Retina (tissue), 1 donor: Measurements from ENCODE around the gene SBF2.
"Not testable (repeated sequence)": the region's sequence is repeated elsewhere in the genome, so short reads cannot be mapped to it uniquely, and the experiment has no call there.

ENCODE experiments used
- DNase-seq: peaks from one replicate; pipeline ENCODE4 v3.0.0-alpha.2; 2016

SBF2 gene

GRCh38 chr11:10109806-10110205 is 184.2 kb downstream of the SBF2 start:
- no peak for DNase-seq

DNA sequence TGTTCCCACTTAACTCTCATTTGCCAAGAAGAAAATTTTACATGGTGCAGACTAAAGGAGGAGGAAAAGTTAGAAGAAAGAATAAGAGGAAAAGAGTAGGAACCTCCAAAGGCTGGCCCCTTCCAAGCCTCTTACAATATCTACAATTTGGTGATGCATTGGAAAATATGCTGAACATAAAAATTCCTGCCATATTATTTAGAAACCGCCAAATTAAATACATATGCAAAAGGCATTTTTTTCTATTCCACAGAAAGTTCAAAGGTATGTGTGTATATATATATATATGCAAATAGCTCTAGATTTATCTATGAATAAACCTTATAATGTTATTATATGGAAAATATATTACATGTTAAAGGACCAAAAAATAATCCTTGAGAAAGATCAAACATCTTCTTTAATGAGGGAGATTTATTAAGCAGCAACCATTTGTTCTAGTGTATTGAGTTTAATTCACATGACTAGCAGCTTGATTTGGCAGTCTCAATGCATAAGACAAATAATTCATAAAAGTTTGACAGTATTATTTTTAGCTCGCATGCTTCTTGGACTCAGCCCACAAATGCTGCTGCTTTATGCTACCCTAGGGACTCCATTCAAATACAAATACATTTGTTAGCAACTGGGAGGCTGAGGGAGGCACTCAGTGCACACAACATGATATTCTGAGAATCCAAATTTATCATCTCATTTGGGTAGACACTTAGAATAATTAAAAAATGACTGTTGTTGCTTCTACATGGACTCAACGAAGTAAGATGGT is 184.9 kb downstream of the SBF2 start:
- DNase-seq, result no peak

- DNase-seq, result no peak
Observed at GRCh38 chr11:10107497-10107896, 186.5 kb downstream of the SBF2 start.

- DNase-seq, result no peak
Observed at GRCh38 chr11:10097615-10098014, 196.4 kb downstream of the SBF2 start.

GRCh38 chr11:10096987-10097386 is 197.0 kb downstream of the SBF2 start:
- no peak for DNase-seq

GRCh38 chr11:10095412-10096208 is 198.4 kb downstream of the SBF2 start:
- DNase-seq, result no peak

- no peak for DNase-seq
Observed at GRCh38 chr11:10092426-10092825, 201.6 kb downstream of the SBF2 start.

DNA sequence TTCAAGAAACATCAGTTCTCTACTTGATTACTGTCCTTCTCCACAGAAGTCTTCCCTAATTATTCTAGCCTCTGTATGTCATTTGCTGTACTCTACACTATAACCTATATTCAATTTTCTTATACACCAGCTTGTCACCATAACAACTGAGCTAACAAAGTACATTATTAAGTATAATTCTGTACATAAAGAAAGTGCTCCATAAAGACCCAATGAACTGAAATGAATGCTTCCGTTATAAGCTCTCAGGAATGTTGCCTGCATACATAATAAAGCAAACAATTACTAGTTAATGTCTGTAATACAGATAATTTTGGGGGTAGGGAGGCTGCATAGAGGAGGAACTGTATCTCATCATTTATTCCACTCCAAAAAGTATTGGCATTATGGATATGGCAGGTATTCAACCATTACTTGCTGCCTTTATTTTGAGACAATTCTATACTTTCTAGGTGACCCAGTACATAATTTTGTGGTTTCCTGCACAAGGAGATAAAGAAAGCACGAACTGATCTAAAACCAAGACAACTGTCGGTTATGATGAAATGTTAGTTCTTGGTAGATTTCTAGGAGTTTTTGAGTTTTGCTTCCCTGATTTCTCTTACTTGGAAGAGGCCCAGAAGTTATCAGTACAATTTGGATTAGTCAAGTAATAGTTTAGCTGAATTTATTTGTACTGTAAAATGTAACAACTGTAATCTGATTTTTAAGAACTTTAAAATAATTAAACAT is 202.5 kb downstream of the SBF2 start:
- DNase-seq, result no peak

GRCh38 chr11:10087923-10088225 is 206.1 kb downstream of the SBF2 start:
- not testable (repeated sequence) for DNase-seq

- no peak for DNase-seq
Observed at GRCh38 chr11:10087186-10087922, 206.7 kb downstream of the SBF2 start.

DNA sequence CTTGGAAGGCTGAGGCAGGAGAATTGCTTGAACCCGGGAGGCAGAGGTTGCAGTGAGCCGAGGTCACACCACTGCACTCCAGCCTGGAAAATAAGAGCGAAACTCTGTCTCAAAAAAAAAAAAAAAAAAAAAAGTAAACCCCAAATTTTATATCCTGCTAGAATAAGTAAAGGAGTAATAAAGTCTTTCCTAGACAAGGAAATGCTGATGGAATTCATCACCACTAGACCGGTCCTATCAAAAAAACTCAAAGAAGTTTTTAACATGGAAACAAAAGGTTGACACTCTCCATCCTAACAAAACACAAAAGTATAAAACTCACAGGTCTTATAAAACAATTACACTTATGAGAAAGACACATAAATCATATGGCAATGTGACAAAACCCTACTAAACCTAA is 213.9 kb downstream of the SBF2 start:
- peak; percentile 5 for DNase-seq

GRCh38 chr11:10076458-10077141 is 217.4 kb downstream of the SBF2 start:
- no peak for DNase-seq

GRCh38 chr11:10075141-10075540 is 218.9 kb downstream of the SBF2 start:
- DNase-seq, result no peak

GRCh38 chr11:10072841-10073240 is 221.2 kb downstream of the SBF2 start:
- DNase-seq, result no peak

DNA sequence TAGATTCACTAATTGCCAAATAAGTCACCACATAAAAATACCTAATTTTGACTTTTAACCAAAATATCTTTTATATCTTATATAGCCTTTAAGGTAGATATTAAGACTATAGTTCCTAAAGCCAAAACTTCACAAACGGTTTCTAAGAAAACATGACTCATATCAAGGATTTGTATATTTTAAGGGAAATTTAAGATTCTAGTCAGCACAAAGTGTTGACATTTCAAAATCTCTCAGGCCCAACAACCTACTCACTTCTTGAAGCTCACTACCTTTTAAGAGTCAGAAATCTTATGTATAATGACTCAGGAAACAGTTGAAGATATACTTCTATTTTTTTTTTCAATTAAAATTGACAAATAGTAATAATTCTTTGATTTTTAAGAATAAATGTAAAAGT is 221.9 kb downstream of the SBF2 start:
- DNase-seq, result no peak

GRCh38 chr11:10067629-10068300 is 226.3 kb downstream of the SBF2 start:
- no peak for DNase-seq

DNA sequence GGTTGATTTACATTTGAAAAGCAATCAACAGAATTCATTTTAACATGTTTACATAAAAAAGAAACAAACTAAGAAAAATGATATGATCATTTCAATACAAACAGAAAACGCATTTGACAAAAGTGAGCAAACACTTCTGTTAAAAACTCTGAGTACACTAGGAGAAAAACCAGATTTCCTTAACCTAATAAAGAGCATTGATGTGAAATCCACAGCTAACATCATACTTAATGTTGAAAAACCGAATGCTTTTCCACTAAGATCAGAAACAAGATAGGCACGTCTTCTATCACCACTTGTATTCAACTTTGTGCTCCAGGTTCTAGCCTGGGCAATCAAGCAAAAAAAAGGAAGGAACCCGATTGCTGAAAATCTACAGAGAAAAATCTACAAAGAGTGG is 227.6 kb downstream of the SBF2 start:
- DNase-seq, result no peak

- no peak for DNase-seq
Observed at GRCh38 chr11:10064828-10065227, 229.2 kb downstream of the SBF2 start.

- no peak for DNase-seq
Observed at GRCh38 chr11:10058356-10058755, 235.7 kb downstream of the SBF2 start.

DNA sequence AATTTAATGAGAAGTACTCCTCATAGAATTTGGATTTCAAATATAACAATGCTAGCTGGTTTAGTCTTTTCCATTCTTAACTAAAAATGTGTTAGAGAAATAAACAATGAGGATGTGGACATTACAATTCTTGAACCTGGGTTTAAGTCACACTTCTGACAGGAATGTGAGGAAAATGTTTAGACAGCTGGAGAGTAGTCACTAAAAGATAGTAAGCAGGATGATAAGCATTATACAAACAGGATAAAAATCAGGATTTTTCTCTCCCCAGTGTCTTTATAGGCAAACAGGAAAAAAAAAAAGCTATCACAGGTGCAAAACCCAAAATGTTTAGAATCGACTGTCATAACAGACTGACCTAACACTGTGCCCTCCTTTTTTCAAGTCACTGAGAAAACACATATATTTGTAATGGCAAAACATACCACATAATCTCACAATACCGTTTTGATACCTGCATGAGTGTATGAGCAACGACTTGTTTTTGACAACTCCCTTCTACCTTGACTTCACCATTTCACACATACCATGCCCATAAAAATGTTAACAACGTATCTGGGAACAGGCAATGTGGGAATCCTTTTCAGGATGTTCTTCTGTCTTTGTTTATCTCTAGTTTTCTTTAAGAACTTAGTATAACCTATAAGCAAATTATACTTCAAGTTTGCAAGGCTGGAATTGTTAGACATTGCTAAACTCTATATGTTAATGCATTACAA is 242.0 kb downstream of the SBF2 start:
- DNase-seq, result no peak

DNA sequence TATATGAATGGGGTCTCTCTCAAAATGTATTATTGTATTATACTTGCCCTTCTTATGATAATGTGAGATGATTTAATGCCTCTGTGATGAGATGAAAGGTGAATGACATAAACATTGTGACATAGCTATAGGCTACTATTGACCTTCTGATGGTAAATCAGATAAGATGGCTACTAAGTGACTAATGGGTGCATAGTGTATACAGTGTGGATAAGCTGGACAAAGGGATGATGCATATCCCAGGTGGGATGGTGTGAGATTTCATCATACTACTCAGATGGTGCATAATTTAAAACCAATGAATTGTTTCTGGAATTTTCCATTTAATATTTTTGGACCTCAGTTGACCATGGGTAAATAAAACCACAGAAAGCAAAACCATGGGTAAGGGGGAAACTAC is 243.5 kb downstream of the SBF2 start:
- no peak for DNase-seq
